ENCODE measurements around the gene MPST.
"Not testable (repeated sequence)": the region's sequence is repeated elsewhere in the genome, so short reads cannot be mapped to it uniquely, and the experiment has no call there.

Gene MPST

GRCh38 chr22:37070744-37071143, 51.2 kb downstream of the MPST start:
- Histone ChIP-seq H3K27me3 (peaks cover 53% of the 10 kb centered on the region), H3K4me3 (ENCODE audit: low read depth, low read length) (no peak overlapping the region), H3K36me3 (no peaks in the 10 kb centered on the region), H3K9me3 (no peaks in the 10 kb centered on the region), H3K4me1 (no peaks in the 10 kb centered on the region)
- DNase-seq = no peak
- TF ChIP-seq, protein P1, sequence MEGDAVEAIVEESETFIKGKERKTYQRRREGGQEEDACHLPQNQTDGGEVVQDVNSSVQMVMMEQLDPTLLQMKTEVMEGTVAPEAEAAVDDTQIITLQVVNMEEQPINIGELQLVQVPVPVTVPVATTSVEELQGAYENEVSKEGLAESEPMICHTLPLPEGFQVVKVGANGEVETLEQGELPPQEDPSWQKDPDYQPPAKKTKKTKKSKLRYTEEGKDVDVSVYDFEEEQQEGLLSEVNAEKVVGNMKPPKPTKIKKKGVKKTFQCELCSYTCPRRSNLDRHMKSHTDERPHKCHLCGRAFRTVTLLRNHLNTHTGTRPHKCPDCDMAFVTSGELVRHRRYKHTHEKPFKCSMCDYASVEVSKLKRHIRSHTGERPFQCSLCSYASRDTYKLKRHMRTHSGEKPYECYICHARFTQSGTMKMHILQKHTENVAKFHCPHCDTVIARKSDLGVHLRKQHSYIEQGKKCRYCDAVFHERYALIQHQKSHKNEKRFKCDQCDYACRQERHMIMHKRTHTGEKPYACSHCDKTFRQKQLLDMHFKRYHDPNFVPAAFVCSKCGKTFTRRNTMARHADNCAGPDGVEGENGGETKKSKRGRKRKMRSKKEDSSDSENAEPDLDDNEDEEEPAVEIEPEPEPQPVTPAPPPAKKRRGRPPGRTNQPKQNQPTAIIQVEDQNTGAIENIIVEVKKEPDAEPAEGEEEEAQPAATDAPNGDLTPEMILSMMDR (IDR thresholded peaks at IDR 0.05; ENCODE audit: low read depth, low read length) = no peak

- not testable (repeated sequence) for H3K4me3 ChIP-seq (ENCODE audit: low read depth, low read length); H3K9me3 ChIP-seq; H3K36me3 ChIP-seq; DNase-seq; H3K4me1 ChIP-seq
- H3K27me3 ChIP-seq = peaks cover 66% of the 10 kb centered on the region
These were observed 52.5 kb downstream of the MPST start for GRCh38 chr22:37071850-37072592.

GRCh38 chr22:37072673-37073072, 53.1 kb downstream of the MPST start:
- no peak overlapping the region for H3K4me3 ChIP-seq (ENCODE audit: low read depth, low read length)
- no peaks in the 10 kb centered on the region for H3K9me3 ChIP-seq
- H3K36me3 ChIP-seq = no peaks in the 10 kb centered on the region
- no peaks in the 10 kb centered on the region for H3K4me1 ChIP-seq
- no peak for DNase-seq
- TF ChIP-seq, protein P1 (IDR thresholded peaks at IDR 0.05; ENCODE audit: low read depth, low read length) = no peak
- peaks cover 65% of the 10 kb centered on the region for H3K27me3 ChIP-seq

DNA sequence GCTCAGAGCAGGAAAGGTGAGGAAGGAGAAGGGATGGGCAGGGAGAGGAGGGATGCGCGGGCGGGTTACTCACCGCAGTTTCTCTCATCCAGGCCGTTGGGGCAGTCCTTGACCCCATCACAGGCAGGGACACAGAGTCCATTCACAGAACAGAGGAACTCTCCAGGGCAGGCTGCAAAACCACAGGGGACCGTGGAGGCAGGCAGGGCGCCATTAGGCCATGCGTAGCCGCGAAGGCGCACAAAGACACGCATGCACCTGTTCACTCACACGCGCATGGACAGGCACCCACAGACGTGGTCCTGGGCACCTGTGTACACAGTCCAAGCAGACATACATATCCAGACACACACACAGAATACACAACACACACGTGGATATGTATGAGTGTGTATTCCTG, 55.0 kb downstream of the MPST start:
- Histone ChIP-seq H3K36me3 (no peaks in the 10 kb centered on the region), H3K9me3 (no peaks in the 10 kb centered on the region), H3K4me1 (no peaks in the 10 kb centered on the region), H3K4me3 (ENCODE audit: low read depth, low read length) (no peak overlapping the region), H3K27me3 (peaks cover 47% of the 10 kb centered on the region)
- no peak for DNase-seq
- TF ChIP-seq, protein P1 (IDR thresholded peaks at IDR 0.05; ENCODE audit: low read depth, low read length) = no peak

DNA sequence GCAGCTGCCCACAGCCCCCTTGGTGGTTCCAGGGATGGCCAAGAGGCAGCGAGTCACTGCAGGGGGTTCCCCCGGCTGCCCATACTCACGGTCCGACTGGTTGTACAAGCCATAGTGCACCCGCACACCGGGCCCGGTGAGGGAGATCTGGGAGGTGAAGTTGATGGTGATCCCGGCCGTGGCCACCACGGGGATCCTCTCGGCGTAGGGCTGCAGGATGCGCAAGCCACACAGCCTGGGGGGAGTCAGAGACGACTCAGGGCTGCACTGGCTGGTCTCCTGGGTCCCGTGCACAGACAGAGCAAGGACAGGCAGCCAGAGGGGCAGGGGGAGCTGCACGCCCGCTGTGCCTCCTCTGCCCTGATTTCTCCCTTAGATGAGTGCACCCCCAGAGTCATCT, 55.5 kb downstream of the MPST start:
- Histone ChIP-seq H3K27me3 (peaks cover 42% of the 10 kb centered on the region), H3K4me1 (no peaks in the 10 kb centered on the region), H3K36me3 (no peaks in the 10 kb centered on the region), H3K9me3 (no peaks in the 10 kb centered on the region), H3K4me3 (ENCODE audit: low read depth, low read length) (no peak overlapping the region)
- TF ChIP-seq, protein P1 (IDR thresholded peaks at IDR 0.05; ENCODE audit: low read depth, low read length) = no peak
- DNase-seq = no peak

DNA sequence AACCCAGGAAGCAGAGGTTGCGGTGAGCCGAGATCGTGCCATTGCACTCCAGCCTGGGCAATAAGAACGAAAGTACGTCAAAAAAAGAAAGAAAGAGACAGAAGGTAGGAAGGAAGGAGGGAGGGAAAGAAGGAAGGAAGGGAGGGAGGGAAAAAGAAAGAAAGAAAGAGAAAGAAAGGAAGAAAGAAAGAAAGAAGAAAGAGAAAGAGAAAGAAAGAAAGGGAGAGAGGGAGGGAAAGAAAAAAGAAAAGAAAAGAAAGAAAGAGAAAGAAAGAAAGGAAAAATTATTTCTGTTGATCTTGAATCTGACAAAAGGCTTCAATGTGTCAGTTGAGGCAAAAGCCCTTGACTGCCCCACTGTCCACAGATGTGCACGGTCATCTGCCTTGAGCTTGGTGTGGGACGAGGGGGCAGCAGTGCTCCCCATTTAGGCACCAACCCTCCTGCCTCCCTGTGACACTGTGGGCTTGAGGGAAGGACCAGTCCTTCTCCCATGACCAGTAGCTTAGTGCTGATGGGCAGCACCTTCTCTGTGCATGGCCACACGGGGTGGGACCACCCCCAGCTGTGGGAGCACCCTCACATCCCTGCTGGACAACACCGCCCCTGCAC, 56.4 kb downstream of the MPST start:
- DNase-seq = no peak
- Histone ChIP-seq H3K9me3 (no peaks in the 10 kb centered on the region), H3K27me3 (peaks cover 33% of the 10 kb centered on the region), H3K36me3 (no peaks in the 10 kb centered on the region), H3K4me1 (no peaks in the 10 kb centered on the region), H3K4me3 (ENCODE audit: low read depth, low read length) (no peak overlapping the region)
- TF ChIP-seq, protein P1 (IDR thresholded peaks at IDR 0.05; ENCODE audit: low read depth, low read length) = no peak
